ENCODE data around the gene RFWD3.
A peak's percentile ranks its signal among the peaks of the same experiment; 100 is the strongest.

Gene RFWD3

GRCh38 chr16:74650966-74651567 is 15.6 kb downstream of the RFWD3 start:
- peak; percentile 17 for DNase-seq
- Histone ChIP-seq H3K9me3 (no peaks in the 10 kb centered on the region), H3K4me1 (no peaks in the 10 kb centered on the region), H3K36me3 (peaks cover 83% of the 10 kb centered on the region), H3K4me3 (ENCODE audit: low read depth, low read length) (no peak overlapping the region), H3K27me3 (no peaks in the 10 kb centered on the region)
- TF ChIP-seq CTCF (IDR thresholded peaks at IDR 0.05; ENCODE audit: low read depth, low read length) = peak; percentile 59

GRCh38 chr16:74649839-74650504 is 16.7 kb downstream of the RFWD3 start:
- TF ChIP-seq CTCF (IDR thresholded peaks at IDR 0.05; ENCODE audit: low read depth, low read length) = no peak
- no peak overlapping the region for H3K4me3 ChIP-seq (ENCODE audit: low read depth, low read length)
- peaks cover 86% of the 10 kb centered on the region for H3K36me3 ChIP-seq
- H3K27me3 ChIP-seq = no peaks in the 10 kb centered on the region
- H3K4me1 ChIP-seq = no peaks in the 10 kb centered on the region
- no peak for DNase-seq
- no peaks in the 10 kb centered on the region for H3K9me3 ChIP-seq

GRCh38 chr16:74641969-74642368 is 24.7 kb downstream of the RFWD3 start:
- no peak for TF ChIP-seq CTCF (IDR thresholded peaks at IDR 0.05; ENCODE audit: low read depth, low read length)

GRCh38 chr16:74637742-74638453 is 28.8 kb downstream of the RFWD3 start:
- DNase-seq = no peak
- no peaks in the 10 kb centered on the region for H3K27me3 ChIP-seq
- no peak overlapping the region for H3K4me3 ChIP-seq (ENCODE audit: low read depth, low read length)
- H3K9me3 ChIP-seq = no peaks in the 10 kb centered on the region
- H3K4me1 ChIP-seq = no peaks in the 10 kb centered on the region
- no peak for TF ChIP-seq CTCF (IDR thresholded peaks at IDR 0.05; ENCODE audit: low read depth, low read length)
- H3K36me3 ChIP-seq = peaks cover 83% of the 10 kb centered on the region

More at GRCh38 chr16:74641969-74642368, 24.7 kb downstream of the RFWD3 start:
- Histone ChIP-seq H3K4me1 (no peaks in the 10 kb centered on the region), H3K27me3 (no peaks in the 10 kb centered on the region), H3K36me3 (peaks cover 90% of the 10 kb centered on the region), H3K9me3 (no peaks in the 10 kb centered on the region), H3K4me3 (ENCODE audit: low read depth, low read length) (no peak overlapping the region)
- DNase-seq = no peak

GRCh38 chr16:74635303-74635702 is 31.4 kb downstream of the RFWD3 start:
- Histone ChIP-seq H3K9me3 (no peaks in the 10 kb centered on the region), H3K27me3 (no peaks in the 10 kb centered on the region), H3K4me1 (no peaks in the 10 kb centered on the region), H3K4me3 (ENCODE audit: low read depth, low read length) (no peak overlapping the region), H3K36me3 (peaks cover 87% of the 10 kb centered on the region)
- no peak for DNase-seq
- TF ChIP-seq CTCF (IDR thresholded peaks at IDR 0.05; ENCODE audit: low read depth, low read length) = no peak

- Histone ChIP-seq H3K4me1 (no peaks in the 10 kb centered on the region), H3K36me3 (peaks cover 88% of the 10 kb centered on the region), H3K27me3 (no peaks in the 10 kb centered on the region), H3K9me3 (no peaks in the 10 kb centered on the region), H3K4me3 (ENCODE audit: low read depth, low read length) (no peak overlapping the region)
- no peak for TF ChIP-seq CTCF (IDR thresholded peaks at IDR 0.05; ENCODE audit: low read depth, low read length)
- no peak for DNase-seq
These were observed 33.0 kb downstream of the RFWD3 start for GRCh38 chr16:74633686-74634085.
